ENCODE results near the gene USP10. TPM values are rescaled to one million over a fixed set of nuclear protein-coding genes. Genes with fewer than 3 reads are reported as not detected.

Gene USP10
- total RNA-seq, 2 donors from 2014 or later: 148 to 149 TPM

GRCh38 chr16:84656649-84657048 is 43.2 kb upstream of the USP10 start:
- H3K9me3 ChIP-seq (ENCODE audit: control insufficient read depth, low read length): no peaks in the 10 kb centered on the region
- WGBS, 2 experiments (ENCODE audit: insufficient coverage in 1 of 2, insufficient read length in 1 of 2): 96 to 99% methylated on average over 20 to 22 of the region's 22 CpGs
- DNase-seq: no peak
- H3K9ac ChIP-seq (ENCODE audit: extremely low read depth, low read length, poor library complexity, severe bottlenecking): no peak overlapping the region
- H3K4me3 Mint-ChIP-seq: no peak overlapping the region
- TF ChIP-seq CTCF (conservative IDR thresholded peaks at IDR 0.05): no peak
- no peaks in the 10 kb centered on the region for H3K27me3 Mint-ChIP-seq (ENCODE audit: insufficient read depth)
- H3K36me3 ChIP-seq (ENCODE audit: control insufficient read depth, insufficient read depth, low read length): peaks cover 31% of the 10 kb centered on the region
- no peak overlapping the region for H3K27ac Mint-ChIP-seq
- H3K4me1 ChIP-seq (ENCODE audit: control insufficient read depth, insufficient read depth, low read length): no peaks in the 10 kb centered on the region
- no peaks in the 10 kb centered on the region for H3K27me3 ChIP-seq (ENCODE audit: control insufficient read depth, insufficient read depth, low read length, poor library complexity, severe bottlenecking)
- no peaks in the 10 kb centered on the region for H3K4me1 Mint-ChIP-seq
- H3K27ac ChIP-seq (ENCODE audit: low read depth, low read length): no peak overlapping the region
- peaks cover 63% of the 10 kb centered on the region for H3K36me3 Mint-ChIP-seq (ENCODE audit: low read depth)
- H3K9me3 Mint-ChIP-seq: no peaks in the 10 kb centered on the region
- H3K4me3 ChIP-seq (ENCODE audit: low read length): no peak overlapping the region

GRCh38 chr16:84657229-84657837 is 42.5 kb upstream of the USP10 start:
- Mint-ChIP-seq H3K27me3 (ENCODE audit: insufficient read depth) (no peaks in the 10 kb centered on the region), H3K36me3 (ENCODE audit: low read depth) (peaks cover 67% of the 10 kb centered on the region)
- no peaks in the 10 kb centered on the region for H3K4me1 ChIP-seq (ENCODE audit: control insufficient read depth, insufficient read depth, low read length)

GRCh38 chr16:84658690-84659089 is 41.1 kb upstream of the USP10 start:
- no peaks in the 10 kb centered on the region for H3K4me1 Mint-ChIP-seq
- no peak for DNase-seq
- no peak overlapping the region for H3K4me3 Mint-ChIP-seq
- no peak overlapping the region for H3K27ac ChIP-seq (ENCODE audit: low read depth, low read length)
- no peaks in the 10 kb centered on the region for H3K9me3 Mint-ChIP-seq
- H3K36me3 ChIP-seq (ENCODE audit: control insufficient read depth, insufficient read depth, low read length): peaks cover 42% of the 10 kb centered on the region
- TF ChIP-seq CTCF (conservative IDR thresholded peaks at IDR 0.05): no peak
- H3K9ac ChIP-seq (ENCODE audit: extremely low read depth, low read length, poor library complexity, severe bottlenecking): no peak overlapping the region
- H3K27ac Mint-ChIP-seq: no peak overlapping the region
- H3K9me3 ChIP-seq (ENCODE audit: control insufficient read depth, low read length): no peaks in the 10 kb centered on the region
- peaks cover 69% of the 10 kb centered on the region for H3K36me3 Mint-ChIP-seq (ENCODE audit: low read depth)
- H3K27me3 Mint-ChIP-seq (ENCODE audit: insufficient read depth): no peaks in the 10 kb centered on the region
- H3K4me3 ChIP-seq (ENCODE audit: low read length): no peak overlapping the region
- H3K4me1 ChIP-seq (ENCODE audit: control insufficient read depth, insufficient read depth, low read length): no peaks in the 10 kb centered on the region
- H3K27me3 ChIP-seq (ENCODE audit: control insufficient read depth, insufficient read depth, low read length, poor library complexity, severe bottlenecking): no peaks in the 10 kb centered on the region
- 88 to 98% methylated on average over 10 to 11 of the region's 11 CpGs for WGBS, 2 experiments (ENCODE audit: insufficient coverage in 1 of 2, insufficient read length in 1 of 2)

More at GRCh38 chr16:84657229-84657837, 42.5 kb upstream of the USP10 start:
- no peaks in the 10 kb centered on the region for H3K9me3 Mint-ChIP-seq
- Histone ChIP-seq H3K27ac (ENCODE audit: low read depth, low read length) (no peak overlapping the region), H3K9ac (ENCODE audit: extremely low read depth, low read length, poor library complexity, severe bottlenecking) (no peak overlapping the region), H3K27me3 (ENCODE audit: control insufficient read depth, insufficient read depth, low read length, poor library complexity, severe bottlenecking) (no peaks in the 10 kb centered on the region), H3K36me3 (ENCODE audit: control insufficient read depth, insufficient read depth, low read length) (peaks cover 30% of the 10 kb centered on the region), H3K4me3 (ENCODE audit: low read length) (no peak overlapping the region), H3K9me3 (ENCODE audit: control insufficient read depth, low read length) (no peaks in the 10 kb centered on the region)
- WGBS, 2 experiments (ENCODE audit: insufficient coverage in 1 of 2, insufficient read length in 1 of 2): 96 to 97% methylated on average over 49 to 50 of the region's 50 CpGs
- no peak overlapping the region for H3K27ac Mint-ChIP-seq
- TF ChIP-seq CTCF (conservative IDR thresholded peaks at IDR 0.05): no peak
- no peaks in the 10 kb centered on the region for H3K4me1 Mint-ChIP-seq
- DNase-seq: no peak
- no peak overlapping the region for H3K4me3 Mint-ChIP-seq
